A549 treated with ZK216348 at 1 μM for 4 hours (cell line): ENCODE results near the gene NOBOX. TPM values are rescaled to one million over a fixed set of nuclear protein-coding genes. Genes with fewer than 3 reads are reported as not detected.

Experiments used
- total RNA-seq: library from RNA; stranded (reverse); fragments of 200-300 nt; extraction: Qiagen RNA extraction; gene quantifications from 5 replicates; pipeline ENCODE4 v1.2.3, GENCODE V29; 2022; ENCODE audit warnings: low read depth

The NOBOX gene
- total RNA-seq, result not detected in 5 replicates

GRCh38 chr7:144403649-144404061, at the start of gene NOBOX:
TSS of gene NOBOX (minus strand) at chr7:144403693.

DNA sequence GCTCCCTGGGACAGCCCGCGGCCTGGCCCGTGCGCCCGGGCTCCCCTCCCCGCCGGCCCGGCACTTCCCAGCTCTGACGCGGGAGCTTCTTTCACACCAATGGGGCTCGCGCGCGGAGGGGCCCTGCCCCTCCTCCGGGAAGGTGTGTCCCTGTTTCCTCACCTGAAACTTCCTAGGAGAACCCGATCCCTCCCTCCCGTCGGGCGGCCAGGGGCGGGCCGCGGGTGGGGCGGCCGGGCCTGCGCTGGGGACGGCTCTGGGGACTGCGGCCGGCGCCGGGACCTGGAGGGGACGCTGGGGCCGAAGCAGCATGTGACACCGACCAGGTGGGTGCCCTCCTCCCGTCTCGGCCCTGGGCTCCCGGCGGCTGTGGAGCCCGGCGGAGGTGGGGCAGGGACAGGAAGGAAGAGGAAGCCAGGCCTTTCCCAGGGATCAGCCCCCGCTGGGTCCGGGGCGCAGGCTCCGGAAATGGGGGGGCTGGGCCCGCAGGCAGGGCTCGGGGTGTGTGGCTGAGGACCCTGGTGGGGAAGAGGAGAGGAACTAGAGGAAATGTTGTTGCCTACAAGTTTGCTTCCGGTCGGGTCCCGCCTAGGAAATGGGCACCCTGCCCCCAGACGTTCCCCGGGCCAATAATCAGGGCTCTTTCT, 48.2 kb downstream of the NOBOX start, which contains the start of gene ARHGEF5:
TSS of gene ARHGEF5 (plus strand) at position 227 of the 647 bp plus-strand sequence. CDS start 7,268 bp downstream, outside the sequence.

Other genes starting within 250 kb of the NOBOX start
- not detected in 5 replicates for gene CTAGE4, start 220.2 kb downstream of the NOBOX start, total RNA-seq
- 0.15 to 0.51 TPM (median 0.33 TPM) in 5 replicates for gene ARHGEF35, start 207.9 kb downstream of the NOBOX start, total RNA-seq
- not detected in 5 replicates for gene OR2A42, start 164.1 kb downstream of the NOBOX start, total RNA-seq
- gene OR2A7, start 138.9 kb downstream of the NOBOX start, total RNA-seq, result not detected in 5 replicates
- not detected in 5 replicates for gene CTAGE8, start 134.4 kb downstream of the NOBOX start, total RNA-seq
- gene OR2A1, start 91.3 kb downstream of the NOBOX start, total RNA-seq, result not detected in 5 replicates
- 1.6 to 2.7 TPM (median 2.5 TPM) in 5 replicates for gene ARHGEF5, start 48.3 kb downstream of the NOBOX start, total RNA-seq